ENCODE measurements around the gene C3orf33.

GRCh38 chr3:155760653-155761052, 45.4 kb downstream of the C3orf33 start:
- TF ChIP-seq CTCF (IDR thresholded peaks at IDR 0.05) (no peak), POLR2A (IDR thresholded peaks at IDR 0.05) (no peak)

All from right lobe of liver (tissue), 4 donors.